HG02571 (cell line): ENCODE measurements around the gene GPR68.

ENCODE experiments used
- ATAC-seq: cut with Tn5 transposase; IDR thresholded peaks from one replicate; pipeline ENCODE4 v1.9.1; 2021; ENCODE audit warnings: mild to moderate bottlenecking, moderate library complexity; ENCODE audit not compliant: unreplicated experiment

The GPR68 gene, protein sequence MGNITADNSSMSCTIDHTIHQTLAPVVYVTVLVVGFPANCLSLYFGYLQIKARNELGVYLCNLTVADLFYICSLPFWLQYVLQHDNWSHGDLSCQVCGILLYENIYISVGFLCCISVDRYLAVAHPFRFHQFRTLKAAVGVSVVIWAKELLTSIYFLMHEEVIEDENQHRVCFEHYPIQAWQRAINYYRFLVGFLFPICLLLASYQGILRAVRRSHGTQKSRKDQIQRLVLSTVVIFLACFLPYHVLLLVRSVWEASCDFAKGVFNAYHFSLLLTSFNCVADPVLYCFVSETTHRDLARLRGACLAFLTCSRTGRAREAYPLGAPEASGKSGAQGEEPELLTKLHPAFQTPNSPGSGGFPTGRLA

DNA sequence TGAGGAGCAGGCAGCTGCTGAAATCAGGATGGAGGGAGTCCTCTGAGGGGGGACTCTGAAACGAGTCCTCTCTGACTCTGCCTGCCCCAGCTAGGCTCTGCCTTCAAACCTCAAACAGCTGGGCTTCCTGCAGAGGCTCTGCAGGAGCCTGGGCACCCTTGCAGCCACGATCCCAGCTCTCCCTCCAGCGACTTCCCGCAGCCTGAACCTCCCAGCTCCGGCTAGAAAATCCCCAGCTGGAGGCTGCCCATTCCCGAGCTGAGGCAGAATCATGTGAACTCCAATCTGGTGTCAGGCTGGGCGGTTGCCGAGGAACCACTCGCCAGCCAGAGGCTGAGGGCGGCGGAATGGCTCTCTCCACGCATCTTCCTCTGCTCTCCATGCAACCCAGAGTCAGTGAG lies at the start of gene GPR68:
TSS of gene GPR68 (minus strand) at position 204 of the 401 bp plus-strand sequence. CDS start 9,654 bp downstream, outside the sequence.
- ATAC-seq = no peak

DNA sequence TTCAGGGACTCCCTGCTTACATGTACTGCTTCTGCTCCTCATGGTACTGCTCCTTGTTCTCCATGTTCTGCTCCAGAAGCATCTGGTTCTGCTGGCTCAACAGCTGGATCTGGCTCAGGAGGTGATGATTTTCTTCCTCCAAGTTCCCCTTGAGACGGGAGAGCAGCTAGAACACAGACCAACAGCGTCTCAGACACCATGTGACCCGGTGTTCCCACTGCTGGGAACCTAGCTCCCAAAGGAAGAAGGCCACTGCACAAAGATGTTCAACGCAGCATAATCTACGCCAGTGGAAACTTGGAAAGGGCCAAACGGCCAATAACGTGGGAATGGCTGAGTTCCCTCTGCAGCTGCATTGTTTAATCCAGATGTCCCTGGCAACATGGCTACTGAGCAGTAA lies 49.6 kb upstream of the GPR68 start:
- ATAC-seq = no peak

DNA sequence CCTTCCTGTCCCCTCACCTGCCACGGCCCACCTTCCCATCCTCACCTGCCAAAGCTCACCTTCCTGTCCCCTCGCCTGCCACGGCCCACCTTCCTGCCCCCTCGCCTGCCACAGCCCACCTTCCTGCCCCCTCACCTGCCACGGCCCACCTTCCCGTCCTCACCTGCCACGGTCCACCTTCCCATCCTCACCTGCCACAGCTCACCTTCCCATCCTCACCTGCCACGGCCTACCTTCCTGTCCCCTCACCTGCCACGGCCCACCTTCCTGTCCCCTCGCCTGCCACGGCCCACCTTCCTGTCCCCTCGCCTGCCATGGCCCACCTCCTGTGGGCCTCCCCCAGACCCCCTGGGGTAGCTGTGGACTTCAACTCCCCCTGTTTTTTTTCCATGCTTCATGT lies 48.8 kb upstream of the GPR68 start:
- no peak for ATAC-seq

DNA sequence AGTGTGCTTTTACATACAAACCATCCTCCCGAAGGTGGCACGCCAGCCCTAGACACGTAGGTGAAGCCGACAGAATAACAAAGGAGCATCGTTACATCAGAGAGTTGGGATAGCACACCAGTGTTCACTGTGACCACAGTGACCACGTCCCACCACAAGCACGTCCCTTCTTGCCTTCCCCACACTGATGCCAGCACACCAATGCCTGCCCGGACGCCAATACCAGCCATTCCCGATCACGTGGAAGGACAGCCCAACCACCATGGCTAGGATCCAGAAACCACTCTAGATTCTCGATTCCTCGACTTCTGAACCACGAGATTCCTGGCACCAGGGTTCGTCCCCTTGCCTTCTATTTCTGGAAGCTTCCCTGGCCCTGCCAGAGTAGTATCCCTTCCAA lies 48.0 kb upstream of the GPR68 start:
- no peak for ATAC-seq

DNA sequence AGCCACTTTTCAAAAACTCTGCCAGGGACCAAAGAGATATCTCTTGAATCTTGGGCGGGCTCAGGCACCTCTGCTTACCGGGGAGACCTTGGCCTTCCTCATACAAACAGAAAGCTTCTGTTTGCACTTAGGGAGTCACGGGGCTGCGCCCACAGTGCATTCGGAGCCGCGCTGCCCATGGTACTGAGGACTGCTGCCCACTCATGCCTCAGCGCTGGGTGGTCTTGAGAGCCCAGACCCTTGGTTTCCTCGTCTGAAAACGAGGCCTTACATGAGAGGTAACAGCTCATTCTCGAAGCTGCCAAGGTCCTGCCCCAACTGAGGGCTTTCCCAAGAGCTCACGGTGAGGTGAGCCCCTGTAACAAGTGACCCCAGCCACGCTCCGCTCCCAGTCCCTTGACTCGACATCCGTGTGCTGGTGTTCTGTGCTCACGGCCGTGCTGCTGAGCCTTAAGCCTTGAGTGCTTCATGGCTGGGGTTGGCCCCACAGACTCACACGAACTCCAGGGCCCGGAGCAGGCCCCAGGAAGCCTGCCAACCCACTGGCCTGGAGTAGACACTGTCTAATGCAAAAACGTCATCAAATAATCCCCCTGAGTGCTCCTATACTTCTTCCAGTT lies 47.4 kb upstream of the GPR68 start:
- ATAC-seq = no peak

DNA sequence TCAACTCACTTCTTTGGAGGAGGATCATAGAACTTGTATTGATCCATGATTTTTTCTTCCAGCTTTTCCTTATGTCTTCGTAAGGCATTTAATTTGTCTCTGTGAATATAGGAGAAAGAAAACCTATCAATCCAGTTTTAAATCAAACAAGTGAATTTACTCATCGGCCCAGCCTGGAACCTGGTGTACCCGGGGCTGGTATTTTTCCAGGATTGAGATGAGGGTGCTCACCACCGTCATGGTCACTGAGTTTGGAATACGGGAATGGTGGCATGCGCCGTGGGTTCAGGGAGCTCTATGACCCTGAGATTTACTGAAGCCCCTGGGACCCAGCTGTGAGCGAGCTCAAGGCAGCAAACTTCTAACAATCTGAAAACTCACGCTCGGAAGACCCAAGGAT lies 46.5 kb upstream of the GPR68 start:
- ATAC-seq = no peak

DNA sequence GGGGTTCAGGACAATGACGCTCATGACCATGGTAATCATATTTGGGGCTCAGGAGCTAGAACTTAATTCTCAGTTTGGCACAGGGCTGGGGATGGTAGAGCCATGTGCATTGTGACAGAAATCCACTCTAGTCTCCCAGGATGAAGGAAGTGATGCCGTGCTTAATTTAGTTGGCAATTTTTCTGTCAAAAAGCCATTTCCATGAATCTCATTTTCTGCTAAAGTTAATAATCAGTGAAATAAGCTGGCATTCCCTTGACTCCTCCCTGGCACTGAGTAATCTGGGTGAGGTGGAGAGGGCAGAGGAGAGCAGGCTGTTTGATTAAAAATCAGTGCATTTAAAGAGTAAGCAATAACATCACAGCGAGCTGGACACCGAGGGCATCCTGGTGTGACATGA lies 45.0 kb upstream of the GPR68 start:
- ATAC-seq = no peak

DNA sequence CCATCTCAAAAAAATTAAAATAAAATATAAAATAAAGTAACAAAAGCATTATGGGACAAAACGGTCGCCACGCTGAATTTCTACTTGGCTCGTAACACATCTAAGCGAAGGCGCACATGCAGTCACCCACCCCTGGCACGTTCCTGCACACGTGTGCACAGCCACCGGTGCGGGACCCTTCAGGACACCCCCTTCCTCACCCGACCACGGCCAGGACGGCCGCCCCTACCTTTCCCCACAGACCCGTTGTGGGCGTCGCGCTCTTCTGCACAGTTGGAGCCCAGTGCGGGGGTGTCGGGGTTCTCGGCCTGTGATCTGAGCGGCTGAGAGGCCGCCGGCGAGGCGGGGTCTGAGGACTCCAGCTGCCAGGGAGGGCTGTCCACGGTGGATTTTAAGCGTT lies 44.4 kb upstream of the GPR68 start:
- ATAC-seq = no peak

DNA sequence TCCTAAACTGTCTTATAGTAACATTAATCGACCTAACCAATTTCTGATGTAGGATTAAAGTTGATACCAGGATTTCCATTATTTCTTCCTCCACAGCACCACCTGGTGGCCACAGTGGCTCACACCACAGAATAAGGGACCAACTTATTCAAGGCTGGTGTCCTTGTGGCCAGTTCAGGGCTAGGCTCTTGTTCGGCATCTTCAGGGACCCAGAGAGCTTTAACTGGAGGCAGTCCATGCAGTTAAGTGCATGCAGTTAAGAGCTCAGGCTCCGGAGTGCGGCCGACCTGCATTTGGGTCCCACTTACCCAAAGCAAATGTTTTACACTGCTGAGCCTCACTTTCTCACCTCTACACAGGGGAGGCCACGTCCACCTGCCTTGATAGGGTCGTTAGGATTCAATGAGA lies 42.0 kb upstream of the GPR68 start:
- no peak for ATAC-seq

DNA sequence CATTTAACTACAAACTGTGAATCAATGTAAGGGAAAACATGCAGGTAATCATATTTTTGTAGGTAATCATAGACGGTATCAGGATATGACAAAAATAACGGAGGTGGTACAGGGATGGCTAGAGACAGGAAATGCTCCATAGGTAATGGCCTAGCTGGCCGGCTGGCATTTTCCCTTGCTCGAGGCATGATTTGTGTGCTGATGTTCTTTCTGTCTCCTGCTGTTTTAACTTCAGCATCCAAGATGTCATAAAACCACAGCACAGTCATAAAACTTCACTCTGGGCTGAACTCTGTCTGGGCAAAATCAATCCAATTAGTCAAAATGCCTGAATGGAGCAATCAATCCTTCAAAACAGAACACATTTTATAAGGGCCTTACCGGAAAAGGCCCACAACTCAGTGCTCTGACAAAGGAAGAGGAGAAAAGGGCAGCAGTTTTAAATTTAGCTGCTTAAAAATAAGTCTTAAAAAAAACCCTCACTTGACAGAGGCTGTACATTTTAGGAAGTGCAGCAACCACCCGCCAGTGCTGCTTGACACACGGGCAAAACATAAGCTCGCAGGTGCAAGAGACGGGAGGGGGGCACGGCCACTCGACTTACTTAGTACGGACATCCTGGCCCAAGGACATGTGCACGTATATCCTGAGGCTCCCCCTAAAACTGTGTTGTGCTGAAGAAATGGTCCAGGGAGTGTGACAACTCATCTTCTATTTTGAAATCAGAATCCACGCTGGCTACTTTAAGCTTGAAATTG lies 40.5 kb upstream of the GPR68 start:
- no peak for ATAC-seq

DNA sequence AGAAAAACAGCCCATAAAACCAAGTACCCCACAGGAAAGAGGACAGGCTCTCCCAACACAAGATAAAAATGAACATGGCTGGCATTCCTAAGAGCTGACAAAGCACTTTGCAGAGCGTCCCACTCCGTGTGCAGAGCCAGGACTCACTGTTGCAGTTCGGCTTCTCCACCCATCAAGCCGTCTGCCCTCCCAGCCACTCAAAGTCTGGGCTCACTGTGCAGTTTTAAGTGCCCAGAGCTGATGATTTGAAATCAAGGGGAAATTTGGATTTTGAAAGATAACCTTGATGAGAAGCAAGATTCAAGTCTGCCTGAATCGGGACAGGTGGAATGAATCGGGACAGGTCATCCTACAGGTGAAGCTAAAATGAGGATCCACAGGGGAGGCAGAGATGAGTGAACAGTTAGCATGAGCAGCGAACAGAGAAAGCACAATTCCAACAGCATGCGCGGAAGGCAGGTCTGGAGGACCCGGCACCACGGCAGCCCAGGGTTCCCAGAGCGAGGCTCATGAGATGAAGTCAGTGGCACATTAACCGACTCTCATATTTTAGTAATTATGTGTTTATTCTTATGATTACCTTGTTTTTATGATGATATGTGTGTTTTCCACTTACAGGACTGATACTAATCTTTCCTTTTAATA lies 39.8 kb upstream of the GPR68 start:
- no peak for ATAC-seq

DNA sequence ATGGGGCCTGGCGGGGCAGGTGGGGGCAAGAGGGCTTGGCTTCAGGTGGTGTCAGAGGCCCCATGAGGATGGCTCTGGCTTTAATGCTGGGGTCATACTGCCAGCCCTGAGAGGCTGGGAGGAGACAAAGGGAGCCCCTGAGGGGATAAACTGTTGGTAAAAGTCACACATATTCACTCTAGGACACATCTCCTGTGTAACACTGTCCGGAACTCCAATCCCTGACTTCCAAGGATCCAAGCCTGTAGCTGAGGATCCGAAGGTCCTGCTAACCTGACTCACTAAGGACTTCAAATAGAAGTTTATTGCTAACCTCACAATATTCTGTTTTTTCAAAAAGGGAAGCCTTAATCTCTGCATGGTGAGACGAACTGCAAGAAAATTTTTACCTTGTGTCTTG lies 39.2 kb upstream of the GPR68 start:
- no peak for ATAC-seq

DNA sequence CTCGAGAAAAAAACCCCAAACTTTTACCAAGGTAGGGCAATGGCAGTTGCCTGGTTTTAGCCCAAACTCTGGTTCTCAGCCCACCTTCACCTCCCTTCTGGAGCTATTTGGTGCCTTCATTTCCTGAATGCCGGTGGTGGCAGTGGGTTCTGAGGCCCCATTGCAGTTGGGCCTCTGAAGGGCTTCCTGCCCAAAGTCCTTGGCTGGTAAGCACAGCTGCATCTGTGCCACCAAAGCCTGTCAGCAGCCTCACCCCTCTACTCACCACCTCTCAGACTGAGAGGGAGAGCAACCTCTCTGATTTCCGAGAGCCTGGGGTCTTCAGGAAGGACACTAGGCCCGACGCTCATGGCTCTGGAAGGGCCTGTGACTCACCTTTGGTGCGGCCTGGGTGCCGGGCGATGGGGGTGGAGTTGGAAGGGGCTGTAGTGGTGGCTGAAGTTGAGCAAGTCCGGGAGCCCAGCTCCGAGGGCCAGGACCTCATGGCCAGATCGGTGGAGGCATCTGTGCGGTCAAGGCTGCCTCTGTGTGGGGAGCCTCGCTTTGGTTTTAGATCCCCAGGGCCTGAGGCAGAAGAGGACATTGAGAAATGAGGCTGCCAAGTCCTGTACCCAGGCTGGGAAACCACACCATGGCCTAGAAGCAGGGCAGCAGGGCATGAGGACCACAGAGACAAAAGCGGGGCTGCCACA lies 38.6 kb upstream of the GPR68 start:
- no peak for ATAC-seq

DNA sequence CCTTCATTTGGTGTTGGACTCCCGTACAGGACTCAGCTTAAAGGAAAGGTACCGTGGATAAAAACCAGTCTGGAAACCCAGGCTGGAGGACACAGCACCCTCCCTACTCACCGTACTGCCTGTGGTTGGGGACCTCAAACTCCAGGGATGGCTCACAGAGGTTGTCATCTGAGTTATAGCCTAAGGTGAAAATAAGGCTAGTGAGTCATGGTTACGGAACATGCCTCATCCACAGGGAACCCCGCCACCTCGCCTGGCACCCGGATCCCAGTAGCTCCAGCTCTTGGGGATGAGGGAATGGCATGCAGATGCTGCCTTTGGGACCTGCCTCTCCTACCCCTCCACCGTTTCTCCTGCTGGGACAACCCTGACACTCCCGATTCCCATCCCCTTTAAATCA lies 36.8 kb upstream of the GPR68 start:
- no peak for ATAC-seq

DNA sequence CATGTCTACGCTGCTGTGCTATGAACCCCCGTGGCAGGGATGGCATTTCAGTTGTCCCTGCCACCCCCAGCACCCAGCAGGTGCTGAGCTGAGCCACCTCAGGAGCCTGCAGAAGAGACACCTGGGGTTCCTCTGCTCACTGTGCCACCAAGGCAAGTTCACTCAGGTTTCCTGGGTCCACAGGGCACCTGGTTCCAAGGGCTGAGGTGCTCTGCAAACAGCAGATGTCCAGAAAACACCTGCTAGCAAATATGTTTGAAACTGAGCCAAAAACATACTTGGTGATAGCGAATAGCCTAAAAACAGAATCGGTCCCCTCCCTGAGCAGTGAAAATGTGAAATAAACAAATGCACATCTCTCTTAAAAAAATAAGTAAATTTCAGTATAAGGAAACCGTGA lies 35.6 kb upstream of the GPR68 start:
- ATAC-seq = no peak

DNA sequence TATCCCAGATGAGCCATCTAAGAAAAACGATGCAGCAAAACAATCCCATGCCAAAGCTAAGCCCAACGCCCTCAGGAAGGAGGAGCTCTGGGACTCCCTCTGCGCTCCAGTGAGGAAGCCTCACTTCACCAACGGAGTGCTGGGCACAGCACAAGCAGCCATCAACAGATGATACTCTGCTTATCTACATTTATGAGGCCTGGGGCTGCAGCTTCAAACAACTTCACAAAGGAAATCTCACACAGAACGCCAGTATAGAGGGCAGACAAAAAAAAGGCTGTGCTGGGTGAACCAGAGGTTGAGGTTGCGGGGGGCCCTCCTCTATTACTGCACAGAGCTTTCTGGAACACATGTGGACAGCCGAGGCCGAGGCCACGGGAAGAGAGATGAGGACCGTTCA lies 34.9 kb upstream of the GPR68 start:
- no peak for ATAC-seq

DNA sequence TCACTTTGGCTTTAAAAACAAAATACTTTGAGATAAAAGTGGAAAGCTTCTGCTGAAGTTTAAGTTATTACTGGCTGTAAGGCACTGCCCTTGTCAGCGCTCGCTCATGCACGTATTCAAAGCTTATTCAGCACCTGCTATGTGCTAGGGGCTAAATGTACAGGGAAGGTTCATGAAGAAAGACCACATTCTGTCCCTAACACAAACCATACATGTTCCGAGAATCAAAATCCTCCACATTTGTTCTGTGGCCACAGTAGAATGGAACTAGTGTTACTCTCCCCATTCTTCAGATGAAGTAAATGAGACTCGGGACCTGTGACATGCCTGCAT lies 33.8 kb upstream of the GPR68 start:
- no peak for ATAC-seq

DNA sequence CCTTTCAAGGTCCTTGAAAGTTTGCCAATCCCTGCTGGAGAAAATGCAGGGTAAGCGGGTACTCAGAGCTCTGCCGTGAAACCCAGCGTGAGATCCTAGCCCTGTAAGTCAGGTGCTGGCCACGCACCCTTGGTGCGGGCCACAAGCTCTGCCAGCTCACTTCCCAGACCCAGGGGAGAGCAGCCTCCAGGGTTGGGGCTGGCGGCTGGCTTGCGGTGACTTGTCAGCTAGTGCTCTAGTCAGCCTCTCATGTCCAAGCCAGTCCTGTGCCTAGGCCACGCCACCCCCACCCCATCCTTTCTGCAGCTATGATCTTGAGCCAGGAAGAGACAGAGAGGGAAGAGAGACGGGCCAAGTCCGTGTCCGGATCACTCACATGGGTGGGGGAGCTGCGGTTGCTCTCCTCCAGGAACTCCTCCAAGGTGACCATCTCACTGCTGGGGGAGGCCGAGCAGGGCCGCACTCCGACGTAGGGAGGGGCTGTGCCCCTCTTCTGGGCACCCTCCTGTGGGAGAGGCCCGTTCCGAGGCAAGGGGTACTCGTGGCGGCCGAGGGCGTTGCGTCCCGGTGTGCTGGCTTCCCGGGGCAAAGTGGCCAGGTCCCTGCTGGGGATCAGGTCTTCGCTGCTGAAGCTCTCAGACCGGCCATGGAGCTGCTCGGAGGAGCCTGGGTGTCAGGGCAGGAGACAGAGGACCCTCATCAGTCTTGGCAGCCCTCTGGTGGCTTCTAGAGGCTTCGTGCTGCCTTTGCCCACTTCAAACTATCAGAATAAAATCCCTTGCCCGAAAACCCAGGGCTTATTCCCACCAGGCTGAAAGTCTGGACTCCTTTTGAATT lies 33.3 kb upstream of the GPR68 start:
- no peak for ATAC-seq

DNA sequence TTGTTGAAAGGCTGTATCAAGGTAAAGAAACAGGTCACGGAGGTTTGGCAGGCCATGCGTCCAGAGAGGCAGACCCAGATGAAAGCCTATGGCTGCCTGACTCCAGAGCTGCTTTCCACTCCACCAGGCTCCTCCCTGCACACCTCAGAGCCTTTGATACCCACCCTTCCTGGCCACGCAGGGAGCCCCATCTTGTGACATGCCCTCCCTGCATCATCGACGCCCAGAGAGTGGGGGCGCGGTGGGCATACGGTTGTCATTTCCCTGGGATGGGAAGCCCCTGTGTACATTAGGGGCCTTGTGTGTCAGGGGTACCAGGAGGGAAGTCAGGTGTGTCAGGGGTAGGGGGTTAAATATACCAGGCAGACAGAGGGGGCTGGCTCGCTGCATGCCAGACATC lies 30.3 kb upstream of the GPR68 start:
- ATAC-seq = no peak

DNA sequence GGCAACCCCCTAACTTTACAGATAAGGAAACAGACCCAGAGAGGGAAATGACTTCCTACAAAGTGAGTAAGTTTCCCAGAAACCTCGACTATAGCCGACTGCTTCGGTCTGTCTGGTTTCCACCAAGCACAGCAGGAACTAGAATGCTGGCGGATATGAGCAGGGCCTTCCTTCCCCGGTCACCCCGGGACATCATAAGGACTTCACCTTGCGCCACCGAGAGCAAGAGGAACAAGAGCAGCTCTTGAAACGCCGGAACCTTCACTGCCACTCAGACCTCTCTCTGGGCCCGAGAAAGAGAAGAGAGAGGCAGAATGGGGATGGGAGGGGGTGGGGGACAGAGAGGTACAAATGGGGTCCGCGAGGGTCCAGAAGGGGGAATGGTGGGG lies 29.4 kb upstream of the GPR68 start:
- ATAC-seq = no peak
